ENCODE results near the gene TMEM239.

Gene TMEM239

GRCh38 chr20:2838170-2838797 is 22.1 kb downstream of the TMEM239 start:
- Histone ChIP-seq H3K9me3 (no peaks in the 10 kb centered on the region), H3K4me1 (peaks cover 3% of the 10 kb centered on the region; the same call in 1 of the 2 replicates), H3K36me3 (replicated peaks) (peaks cover 5% of the 10 kb centered on the region; the same call in 1 of the 2 replicates), H3K4me3 (no peak overlapping the region), H3K27me3 (ENCODE audit: low read depth) (no peaks in the 10 kb centered on the region)
- no peak for DNase-seq (ENCODE audit: low spot score in 2 of 2)
- in situ Hi-C loops (cut with MboI; ENCODE audit: low sequenced_read_pairs), result no loop called here

- Histone ChIP-seq H3K27me3 (ENCODE audit: low read depth) (no peaks in the 10 kb centered on the region), H3K4me3 (no peak overlapping the region), H3K9me3 (no peaks in the 10 kb centered on the region), H3K4me1 (peaks cover 3% of the 10 kb centered on the region; the same call in 1 of the 2 replicates), H3K36me3 (replicated peaks) (peaks cover 5% of the 10 kb centered on the region; the same call in 1 of the 2 replicates)
- in situ Hi-C loops (cut with MboI; ENCODE audit: low sequenced_read_pairs), result no loop called here
- DNase-seq (ENCODE audit: low spot score in 2 of 2), result no peak
These were observed 22.9 kb downstream of the TMEM239 start for GRCh38 chr20:2838847-2839671.

- Histone ChIP-seq H3K4me3 (peak overlapping the region; percentile 80), H3K9me3 (no peaks in the 10 kb centered on the region), H3K27me3 (ENCODE audit: low read depth) (no peaks in the 10 kb centered on the region), H3K36me3 (replicated peaks) (peaks cover 5% of the 10 kb centered on the region; the same call in 1 of the 2 replicates), H3K4me1 (peaks cover 3% of the 10 kb centered on the region; the same call in 1 of the 2 replicates)
- DNase-seq (ENCODE audit: low spot score in 2 of 2), result no peak
- in situ Hi-C loops (cut with MboI; ENCODE audit: low sequenced_read_pairs), result no loop called here
These were observed 23.6 kb downstream of the TMEM239 start for GRCh38 chr20:2839732-2840137.

- H3K36me3 ChIP-seq (replicated peaks), result peaks cover 5% of the 10 kb centered on the region; the same call in 1 of the 2 replicates
- H3K9me3 ChIP-seq, result no peaks in the 10 kb centered on the region
- peak within 1 kb of the TSS; percentile 80 for H3K4me3 ChIP-seq
- peaks cover 3% of the 10 kb centered on the region; the same call in 1 of the 2 replicates for H3K4me1 ChIP-seq
- no peaks in the 10 kb centered on the region for H3K27me3 ChIP-seq (ENCODE audit: low read depth)
- in situ Hi-C loops (cut with MboI; ENCODE audit: low sequenced_read_pairs), result no loop called here
- peak; percentile 78 to 91 for DNase-seq (ENCODE audit: low spot score in 2 of 2)
These were observed 24.2 kb downstream of the TMEM239 start, which contains the start of the genes PCED1A and VPS16 for GRCh38 chr20:2840138-2840966. Gene PCED1A, minus strand, starts transcription at chr20:2840655. Its CDS starts 743 bp downstream, at chr20:2839912. Gene VPS16, plus strand, starts transcription at chr20:2840745. Its CDS starts 30 bp downstream, at chr20:2840775.

- H3K27me3 ChIP-seq (ENCODE audit: low read depth), result no peaks in the 10 kb centered on the region
- peaks cover 3% of the 10 kb centered on the region; the same call in 1 of the 2 replicates for H3K4me1 ChIP-seq
- in situ Hi-C loops (cut with MboI; ENCODE audit: low sequenced_read_pairs), result no loop called here
- peak in 1 of 2 experiments; percentile 76 for DNase-seq (ENCODE audit: low spot score in 2 of 2)
- peaks cover 5% of the 10 kb centered on the region; the same call in 1 of the 2 replicates for H3K36me3 ChIP-seq (replicated peaks)
- H3K9me3 ChIP-seq, result no peaks in the 10 kb centered on the region
- H3K4me3 ChIP-seq, result peak overlapping the region; percentile 80
These were observed 24.9 kb downstream of the TMEM239 start for GRCh38 chr20:2840967-2841531.

GRCh38 chr20:2845607-2846006 is 29.4 kb downstream of the TMEM239 start:
- Histone ChIP-seq H3K27me3 (ENCODE audit: low read depth) (no peaks in the 10 kb centered on the region), H3K9me3 (no peaks in the 10 kb centered on the region), H3K4me3 (no peak overlapping the region), H3K36me3 (replicated peaks) (no peaks in the 10 kb centered on the region), H3K4me1 (no peaks in the 10 kb centered on the region)
- no peak for DNase-seq (ENCODE audit: low spot score in 2 of 2)
- in situ Hi-C loops (cut with MboI; ENCODE audit: low sequenced_read_pairs), result no loop called here

GRCh38 chr20:2846698-2847097 is 30.5 kb downstream of the TMEM239 start:
- no peak overlapping the region for H3K4me3 ChIP-seq
- no peaks in the 10 kb centered on the region for H3K4me1 ChIP-seq
- H3K9me3 ChIP-seq, result no peaks in the 10 kb centered on the region
- DNase-seq (ENCODE audit: low spot score in 2 of 2), result no peak
- in situ Hi-C loops (cut with MboI; ENCODE audit: low sequenced_read_pairs), result no loop called here
- H3K36me3 ChIP-seq (replicated peaks), result no peaks in the 10 kb centered on the region
- no peaks in the 10 kb centered on the region for H3K27me3 ChIP-seq (ENCODE audit: low read depth)

- no peaks in the 10 kb centered on the region for H3K9me3 ChIP-seq
- in situ Hi-C loops (cut with MboI; ENCODE audit: low sequenced_read_pairs), result no loop called here
- H3K27me3 ChIP-seq (ENCODE audit: low read depth), result no peaks in the 10 kb centered on the region
- no peak for DNase-seq (ENCODE audit: low spot score in 2 of 2)
- H3K4me1 ChIP-seq, result no peaks in the 10 kb centered on the region
- H3K4me3 ChIP-seq, result no peak overlapping the region
- H3K36me3 ChIP-seq (replicated peaks), result no peaks in the 10 kb centered on the region
These were observed 31.6 kb downstream of the TMEM239 start for GRCh38 chr20:2847802-2848201.

- no peak for DNase-seq (ENCODE audit: low spot score in 2 of 2)
- in situ Hi-C loops (cut with MboI; ENCODE audit: low sequenced_read_pairs), result no loop called here
These were observed 33.4 kb downstream of the TMEM239 start for GRCh38 chr20:2849529-2849928.

GRCh38 chr20:2851086-2851485 is 34.9 kb downstream of the TMEM239 start:
- no peak for DNase-seq (ENCODE audit: low spot score in 2 of 2)
- H3K9me3 ChIP-seq, result no peaks in the 10 kb centered on the region
- no peaks in the 10 kb centered on the region for H3K27me3 ChIP-seq (ENCODE audit: low read depth)
- no peak overlapping the region for H3K4me3 ChIP-seq
- no peaks in the 10 kb centered on the region for H3K36me3 ChIP-seq (replicated peaks)
- H3K4me1 ChIP-seq, result no peaks in the 10 kb centered on the region
- in situ Hi-C loops (cut with MboI; ENCODE audit: low sequenced_read_pairs), result no loop called here

More at GRCh38 chr20:2849529-2849928, 33.4 kb downstream of the TMEM239 start:
- Histone ChIP-seq H3K9me3 (no peaks in the 10 kb centered on the region), H3K4me3 (no peak overlapping the region), H3K4me1 (no peaks in the 10 kb centered on the region), H3K36me3 (replicated peaks) (no peaks in the 10 kb centered on the region), H3K27me3 (ENCODE audit: low read depth) (no peaks in the 10 kb centered on the region)

- no peak for DNase-seq (ENCODE audit: low spot score in 2 of 2)
- in situ Hi-C loops (cut with MboI; ENCODE audit: low sequenced_read_pairs), result no loop called here
- no peaks in the 10 kb centered on the region for H3K4me1 ChIP-seq
- no peaks in the 10 kb centered on the region for H3K27me3 ChIP-seq (ENCODE audit: low read depth)
- H3K36me3 ChIP-seq (replicated peaks), result no peaks in the 10 kb centered on the region; the same call in 1 of the 2 replicates
- no peaks in the 10 kb centered on the region for H3K9me3 ChIP-seq
- H3K4me3 ChIP-seq, result no peak overlapping the region
These were observed 42.4 kb downstream of the TMEM239 start for GRCh38 chr20:2858591-2858990.

- Histone ChIP-seq H3K36me3 (replicated peaks) (no peaks in the 10 kb centered on the region; the same call in 1 of the 2 replicates), H3K27me3 (ENCODE audit: low read depth) (no peaks in the 10 kb centered on the region), H3K4me3 (no peak overlapping the region), H3K9me3 (no peaks in the 10 kb centered on the region), H3K4me1 (no peaks in the 10 kb centered on the region)
- in situ Hi-C loops (cut with MboI; ENCODE audit: low sequenced_read_pairs), result no loop called here
- no peak for DNase-seq (ENCODE audit: low spot score in 2 of 2)
These were observed 43.4 kb downstream of the TMEM239 start for GRCh38 chr20:2859330-2860121.

Data from HAP-1 (cell line).